CD4-positive, alpha-beta T cell treated with Interleukin-4 for 4 hours (primary cell): Measurements from ENCODE around the gene DEFB116.
"Not testable (repeated sequence)": the region's sequence is repeated elsewhere in the genome, so short reads cannot be mapped to it uniquely, and the experiment has no call there.

Experiments
- DNase-seq: peaks from one replicate; pipeline ENCODE4 v3.0.0-alpha.2; 2020

DEFB116 gene, protein sequence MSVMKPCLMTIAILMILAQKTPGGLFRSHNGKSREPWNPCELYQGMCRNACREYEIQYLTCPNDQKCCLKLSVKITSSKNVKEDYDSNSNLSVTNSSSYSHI

DNA sequence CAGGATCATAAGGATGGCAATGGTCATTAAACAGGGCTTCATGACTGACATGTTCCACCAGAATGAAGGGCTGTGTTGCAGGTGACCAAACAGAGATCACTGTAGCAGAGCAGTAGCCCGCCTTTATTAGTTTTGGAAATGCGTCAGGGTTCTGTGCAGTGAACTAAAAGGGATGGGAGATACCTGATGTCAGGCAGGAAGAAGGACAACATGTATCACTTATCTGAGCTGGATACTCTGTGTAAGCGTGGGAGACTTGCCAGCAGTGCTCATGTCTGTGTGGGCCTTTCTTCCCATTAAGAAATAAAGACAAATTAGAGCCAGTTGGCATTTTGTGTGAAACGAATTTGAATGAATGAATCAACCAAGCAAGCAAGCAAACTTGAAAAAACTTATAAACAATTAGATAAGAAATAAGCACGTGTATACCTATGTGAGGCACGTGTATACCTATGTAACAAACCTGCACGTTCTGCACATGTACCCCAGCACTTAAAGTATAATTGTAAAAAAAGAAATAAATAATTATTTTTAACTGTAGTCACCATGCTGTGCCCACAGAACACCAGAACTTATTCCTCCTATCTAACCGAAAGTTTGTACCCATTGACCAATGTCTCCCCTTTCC lies at the start of gene DEFB116:
Gene DEFB116 (minus strand): TSS at position 51 of the 628 bp plus-strand sequence. CDS start 0 bp downstream, at position 51.
- no peak for DNase-seq

DNA sequence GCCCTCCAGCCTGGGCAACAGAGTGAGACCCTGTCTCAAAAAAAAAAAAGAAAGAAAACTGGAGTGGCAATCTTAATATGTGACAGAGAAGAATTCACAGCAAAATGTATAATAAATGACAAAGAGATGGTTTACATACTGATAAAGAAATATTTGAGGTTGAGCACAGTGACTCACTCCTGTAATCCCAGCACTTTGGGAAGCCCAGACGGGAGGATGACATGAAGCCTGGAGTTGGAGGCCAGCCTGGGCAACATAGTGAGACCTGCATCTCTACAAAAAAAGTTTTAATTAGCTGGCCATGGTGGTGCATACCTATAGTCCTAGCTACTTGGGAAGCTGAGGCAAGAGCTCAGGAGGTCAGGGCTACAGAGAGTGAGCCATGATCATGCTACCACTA lies 47.6 kb upstream of the DEFB116 start:
- no peak for DNase-seq

DNA sequence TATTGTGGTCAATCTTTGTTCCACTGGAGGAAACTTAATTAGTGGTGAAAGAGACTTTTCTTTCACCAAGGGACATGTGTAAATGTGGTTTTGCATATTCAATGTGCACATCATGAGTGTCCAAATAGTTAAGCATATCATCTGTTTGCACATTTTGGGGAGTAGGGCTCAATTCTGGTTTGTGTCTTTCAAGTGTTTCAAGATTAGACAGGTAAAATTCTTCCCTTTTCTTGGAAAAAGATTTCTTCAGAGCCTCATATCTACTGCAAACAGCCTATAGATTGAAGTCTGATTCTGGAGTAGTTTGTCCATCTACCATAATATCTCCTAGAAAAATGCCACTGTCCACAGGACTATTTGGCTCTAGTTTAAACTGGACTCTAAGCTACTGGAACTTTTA lies 33.1 kb upstream of the DEFB116 start:
- no peak for DNase-seq

DNA sequence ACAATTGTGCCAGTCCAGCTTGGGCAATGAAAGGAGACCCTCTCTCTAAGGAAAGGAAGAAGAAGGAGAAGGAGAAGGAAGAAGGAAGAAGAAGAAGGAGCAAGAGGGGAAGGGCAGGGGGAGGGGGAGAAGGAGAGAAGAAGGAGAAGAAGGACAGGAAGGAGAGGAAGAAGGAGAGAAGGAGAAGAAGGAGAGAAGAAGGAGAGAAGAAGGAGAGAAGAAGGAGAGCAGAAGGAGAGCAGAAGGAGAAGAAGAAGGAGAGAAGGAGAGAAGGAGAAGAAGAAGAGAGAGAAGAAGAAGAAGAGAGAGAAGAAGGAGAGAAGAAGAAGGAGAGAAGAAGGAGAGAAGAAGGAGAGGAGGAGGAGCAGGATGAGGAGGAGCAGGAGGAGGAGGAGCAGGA lies 22.5 kb upstream of the DEFB116 start:
- no peak for DNase-seq

DNA sequence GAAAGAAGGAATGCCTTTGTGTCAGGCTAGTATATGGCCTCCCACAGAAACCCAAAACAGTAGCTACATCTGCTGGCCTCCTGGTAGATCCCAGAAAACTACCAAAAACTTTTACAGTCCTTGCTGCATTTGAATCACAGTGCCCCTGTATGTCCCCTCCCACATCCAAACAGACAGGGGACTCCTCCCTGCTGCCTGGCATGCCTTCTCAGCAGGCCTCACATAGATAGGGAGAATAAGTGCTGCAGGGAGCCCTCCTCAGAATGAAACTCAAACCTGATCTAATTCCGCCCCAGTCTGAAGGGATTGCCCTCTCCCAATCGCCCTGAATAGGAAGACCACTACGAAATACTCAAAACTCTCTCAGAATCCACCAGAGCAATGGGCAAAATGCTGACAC lies 14.1 kb upstream of the DEFB116 start:
- DNase-seq, result no peak

DNA sequence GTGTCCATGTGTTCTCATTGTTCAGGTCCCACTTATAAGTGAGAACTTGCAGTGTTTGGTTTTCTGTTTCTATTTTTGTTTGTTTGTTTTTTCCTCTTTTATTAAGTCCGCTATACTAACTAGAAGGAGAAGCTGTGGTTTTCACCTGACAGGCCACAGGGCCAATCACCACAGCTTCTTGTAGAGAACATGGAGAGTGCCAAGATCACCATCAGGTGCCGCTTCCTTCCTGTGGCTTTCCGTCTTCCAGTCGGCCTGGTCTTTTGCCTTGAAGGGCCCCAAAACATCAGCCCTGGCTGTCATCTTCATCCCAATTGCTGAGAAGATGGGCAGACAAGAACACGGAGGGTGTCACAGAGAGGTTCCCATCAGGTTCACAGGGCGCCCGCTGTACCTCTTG lies 23.4 kb downstream of the DEFB116 start:
- DNase-seq, result not testable (repeated sequence)

DNA sequence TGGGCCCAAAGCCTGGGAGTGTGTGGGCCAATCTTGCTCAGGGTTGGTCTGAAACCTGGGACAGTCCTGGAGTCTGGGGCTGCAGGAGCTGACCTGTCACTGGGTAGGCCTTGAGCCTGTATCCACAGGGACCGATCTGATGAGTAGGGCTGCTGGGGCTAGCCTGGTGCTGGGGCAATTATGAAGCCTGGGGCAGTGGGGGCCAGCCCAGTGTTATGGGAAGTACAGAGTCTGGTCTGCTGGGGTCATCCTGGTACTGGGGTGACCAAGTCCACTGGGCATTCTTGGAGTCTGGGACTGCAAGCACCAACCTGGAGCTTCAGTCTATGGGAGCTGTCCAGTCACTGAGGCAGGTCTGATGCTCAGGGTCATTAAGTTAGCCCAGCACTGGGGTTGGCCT lies 30.2 kb downstream of the DEFB116 start:
- DNase-seq, result no peak

DNA sequence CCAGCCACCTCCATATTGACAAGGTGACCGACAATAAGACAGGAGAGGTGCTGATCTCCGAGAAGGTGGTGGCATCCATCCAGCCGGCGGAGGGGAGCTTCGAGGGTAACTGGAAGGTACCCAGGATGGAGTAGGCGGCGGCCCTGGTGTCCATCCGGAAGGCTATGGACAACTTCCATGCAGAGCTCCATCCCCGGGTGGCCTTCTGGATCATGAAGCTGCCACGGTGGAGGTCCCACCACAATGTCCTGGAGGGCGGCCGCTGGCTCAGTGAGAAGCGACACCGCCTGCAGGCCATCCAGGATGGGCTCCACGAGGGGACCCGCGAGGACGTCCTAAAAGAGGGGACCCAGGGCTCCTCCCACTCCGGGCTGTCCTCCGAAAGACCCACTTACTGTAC lies 33.9 kb downstream of the DEFB116 start:
- DNase-seq, result no peak

DNA sequence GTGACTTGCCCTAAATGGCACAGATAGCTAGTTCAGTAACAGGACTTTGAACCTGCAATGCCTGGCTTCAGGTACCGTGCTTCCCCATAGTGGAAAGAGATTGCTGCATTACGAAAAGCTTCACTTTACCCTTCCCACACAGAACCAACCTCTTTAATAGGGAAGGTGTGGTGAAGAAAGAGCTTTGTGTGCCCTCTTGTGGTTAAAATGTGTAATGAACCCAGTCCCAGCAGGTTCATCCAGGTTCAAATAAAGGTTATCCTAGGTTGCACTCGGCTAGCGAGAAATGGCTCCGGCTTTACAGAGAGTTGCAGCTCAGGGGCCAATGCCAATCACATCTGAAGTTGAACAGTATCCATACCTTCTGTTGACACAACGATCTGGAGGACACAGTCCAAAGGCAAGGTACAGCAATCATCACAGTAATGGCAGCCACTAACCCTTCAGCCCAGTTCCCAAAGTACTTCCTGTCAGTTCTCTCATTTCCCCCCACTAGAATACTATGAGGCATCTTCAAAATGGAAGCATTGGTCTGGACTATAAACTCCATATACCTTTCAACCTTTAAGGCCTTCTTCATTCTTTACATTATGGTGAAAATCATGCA lies 48.0 kb downstream of the DEFB116 start:
- DNase-seq, result no peak

DNA sequence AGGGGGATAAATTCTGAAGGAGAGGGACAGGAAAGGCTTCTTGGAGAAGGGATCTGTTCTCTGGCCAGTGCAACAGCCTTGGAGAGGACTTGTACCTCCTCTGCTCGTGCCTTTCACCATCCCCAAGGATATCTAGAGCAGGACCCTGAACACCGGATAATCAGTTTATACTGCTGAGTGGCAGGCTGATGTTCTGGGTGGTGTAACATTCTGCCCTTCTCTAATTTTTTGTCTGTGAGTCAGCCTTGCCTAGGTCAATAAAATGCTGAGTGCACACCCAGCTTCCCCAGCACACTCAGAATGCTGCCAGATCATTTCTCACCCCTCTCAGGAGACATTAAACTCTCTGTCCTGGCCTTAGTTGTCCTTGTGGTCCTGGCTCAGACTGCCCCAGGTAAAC lies 51.0 kb downstream of the DEFB116 start, which contains the start of gene DEFB115:
Gene DEFB115 (plus strand): TSS at position 301 of the 400 bp plus-strand sequence. CDS start 0 bp downstream, at position 301.
- no peak for DNase-seq

DNA sequence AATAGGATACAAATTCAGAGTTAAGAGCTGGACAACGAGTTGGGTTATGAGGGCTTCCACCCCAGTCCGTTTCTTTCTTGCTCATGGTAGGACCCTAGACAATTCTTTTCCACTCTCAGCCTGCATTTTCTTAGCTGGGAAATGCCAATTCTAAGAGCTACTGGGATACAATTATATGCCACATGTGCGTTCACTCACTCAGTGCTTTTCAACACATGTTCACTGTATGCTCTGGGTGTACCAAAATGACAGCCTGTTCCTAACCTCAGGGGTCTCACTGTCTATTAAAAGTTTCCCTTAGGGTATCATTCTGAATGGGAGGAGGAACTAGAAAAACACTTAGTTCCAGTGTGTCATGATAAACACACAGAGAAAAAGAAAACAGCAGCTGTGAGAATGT lies 51.4 kb downstream of the DEFB116 start:
- DNase-seq, result no peak
